ENCODE data around the gene TRDMT1.

TRDMT1 gene

GRCh38 chr10:17177014-17177413 lies 24.5 kb downstream of the TRDMT1 start:
- no peak for DNase-seq (ENCODE audit: low read depth in 1 of 2, low spot score in 1 of 2)
- in situ Hi-C loops (cut with HindIII; ENCODE audit: low pct_unique_long_range_greater_than_20kb, low sequenced_read_pairs), result no loop called here
- no peak for TF ChIP-seq JUND (IDR thresholded peaks at IDR 0.05; ENCODE audit: low read depth)

DNA sequence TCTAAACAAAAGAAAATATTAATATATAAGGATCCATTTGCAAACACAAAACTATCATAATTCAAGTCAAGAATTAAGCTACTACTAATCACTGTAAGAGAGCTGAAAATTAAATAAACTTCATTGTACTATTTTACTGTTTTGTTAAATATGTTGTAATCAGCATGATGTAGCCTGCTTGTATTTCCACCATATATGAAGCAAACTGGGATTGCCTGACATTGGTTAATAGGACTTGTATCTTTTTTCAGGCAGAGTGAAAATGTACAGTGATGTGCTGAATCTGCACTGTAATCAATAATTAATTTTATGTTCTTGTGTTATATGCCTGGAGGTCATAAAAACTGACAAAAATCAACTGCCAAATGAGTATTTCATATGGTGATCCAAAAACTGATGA lies 25.4 kb downstream of the TRDMT1 start:
- DNase-seq (ENCODE audit: low read depth in 1 of 2, low spot score in 1 of 2), result no peak
- in situ Hi-C loops (cut with HindIII; ENCODE audit: low pct_unique_long_range_greater_than_20kb, low sequenced_read_pairs), result no loop called here
- no peak for TF ChIP-seq JUND (IDR thresholded peaks at IDR 0.05; ENCODE audit: low read depth)

GRCh38 chr10:17175551-17175950 lies 25.9 kb downstream of the TRDMT1 start:
- DNase-seq (ENCODE audit: low read depth in 1 of 2, low spot score in 1 of 2), result no peak
- TF ChIP-seq JUND (IDR thresholded peaks at IDR 0.05; ENCODE audit: low read depth), result no peak
- in situ Hi-C loops (cut with HindIII; ENCODE audit: low pct_unique_long_range_greater_than_20kb, low sequenced_read_pairs), result no loop called here

DNA sequence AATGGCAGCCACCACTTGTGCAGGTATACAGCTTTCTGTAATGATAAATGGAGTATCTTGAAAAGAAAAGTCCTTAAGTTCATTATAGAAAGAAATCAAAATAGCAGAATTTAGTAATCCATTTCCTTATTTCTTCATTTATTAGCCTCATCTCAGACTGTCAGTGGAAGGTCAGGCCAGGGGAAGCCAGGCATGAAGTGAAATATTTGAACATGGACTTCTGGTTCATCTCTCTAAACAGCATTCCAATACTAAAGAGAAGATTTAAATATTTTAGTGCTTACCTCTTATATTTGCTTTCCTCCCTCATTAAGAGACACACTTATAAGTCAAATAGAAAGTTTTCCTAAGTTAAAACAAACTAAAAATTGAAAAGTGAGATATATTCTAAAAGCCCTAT lies 26.8 kb downstream of the TRDMT1 start:
- in situ Hi-C loops (cut with HindIII; ENCODE audit: low pct_unique_long_range_greater_than_20kb, low sequenced_read_pairs), result no loop called here
- TF ChIP-seq JUND (IDR thresholded peaks at IDR 0.05; ENCODE audit: low read depth), result no peak
- no peak for DNase-seq (ENCODE audit: low read depth in 1 of 2, low spot score in 1 of 2)

GRCh38 chr10:17171141-17171641 lies 30.3 kb downstream of the TRDMT1 start:
- no peak for DNase-seq (ENCODE audit: low read depth in 1 of 2, low spot score in 1 of 2)
- TF ChIP-seq JUND (IDR thresholded peaks at IDR 0.05; ENCODE audit: low read depth), result no peak
- in situ Hi-C loops (cut with HindIII; ENCODE audit: low pct_unique_long_range_greater_than_20kb, low sequenced_read_pairs), result no loop called here

- TF ChIP-seq JUND (IDR thresholded peaks at IDR 0.05; ENCODE audit: low read depth), result no peak
- no peak for DNase-seq (ENCODE audit: low read depth in 1 of 2, low spot score in 1 of 2)
- in situ Hi-C loops (cut with HindIII; ENCODE audit: low pct_unique_long_range_greater_than_20kb, low sequenced_read_pairs), result no loop called here
Observed at GRCh38 chr10:17169803-17170202, 31.7 kb downstream of the TRDMT1 start.

DNA sequence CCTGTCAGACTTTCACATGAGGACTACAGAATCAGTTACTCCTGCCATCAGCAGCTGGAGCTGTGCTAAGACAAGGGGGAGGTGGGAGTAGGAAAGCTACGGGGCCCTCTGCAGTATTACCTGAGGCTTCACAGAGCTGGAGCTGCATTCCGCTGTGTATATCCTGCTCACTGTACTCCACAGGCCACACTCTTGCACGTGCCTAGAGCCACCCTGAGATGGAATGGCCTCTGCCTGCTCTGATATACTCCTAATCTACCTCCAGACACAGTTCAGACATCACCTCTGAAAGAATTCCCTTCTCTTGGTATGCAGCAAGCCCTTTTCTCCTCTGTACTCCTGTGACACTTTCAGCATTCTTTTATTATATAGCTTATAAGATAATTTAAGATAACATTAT lies 34.8 kb downstream of the TRDMT1 start:
- in situ Hi-C loops (cut with HindIII; ENCODE audit: low pct_unique_long_range_greater_than_20kb, low sequenced_read_pairs), result no loop called here
- no peak for DNase-seq (ENCODE audit: low read depth in 1 of 2, low spot score in 1 of 2)
- TF ChIP-seq JUND (IDR thresholded peaks at IDR 0.05; ENCODE audit: low read depth), result no peak

DNA sequence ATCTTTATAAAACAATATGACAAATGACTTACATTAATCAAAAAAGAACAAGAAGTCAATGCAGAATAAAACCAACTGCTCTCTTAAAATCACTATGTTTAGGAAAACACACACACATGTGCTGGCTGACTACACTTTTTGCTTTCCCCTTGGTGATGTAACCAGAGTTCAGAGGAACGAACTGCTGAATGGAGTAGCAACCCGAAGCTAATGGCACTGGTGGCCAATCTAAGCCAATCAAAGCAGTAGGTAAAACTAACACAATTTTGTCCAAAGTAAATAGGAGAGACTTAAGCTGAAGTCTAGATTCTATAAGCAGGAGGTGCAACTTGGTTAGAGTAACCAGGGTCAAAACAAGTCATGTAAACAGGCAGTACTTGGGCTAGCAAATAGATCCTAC lies 38.6 kb downstream of the TRDMT1 start:
- TF ChIP-seq JUND (IDR thresholded peaks at IDR 0.05; ENCODE audit: low read depth), result no peak
- no peak for DNase-seq (ENCODE audit: low read depth in 1 of 2, low spot score in 1 of 2)
- in situ Hi-C loops (cut with HindIII; ENCODE audit: low pct_unique_long_range_greater_than_20kb, low sequenced_read_pairs), result no loop called here

DNA sequence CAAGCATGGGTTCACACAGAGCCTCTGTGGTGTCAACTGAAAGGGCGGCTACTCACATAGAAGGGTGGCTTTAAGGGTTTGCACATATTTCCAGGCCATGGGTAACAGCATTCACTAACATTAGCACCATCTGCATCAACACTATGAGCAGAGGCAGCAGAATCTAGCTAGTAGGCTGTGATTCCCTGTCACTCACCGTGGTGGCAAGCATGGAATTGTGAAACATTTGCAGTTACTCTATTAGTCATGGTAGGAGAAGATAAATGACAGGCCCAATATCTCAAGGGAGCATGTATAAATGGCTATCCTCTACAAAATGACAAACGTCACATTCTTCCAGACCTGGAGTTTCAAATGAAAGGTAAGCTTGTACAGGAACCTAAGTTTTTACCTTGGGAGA lies 39.7 kb downstream of the TRDMT1 start:
- in situ Hi-C loops (cut with HindIII; ENCODE audit: low pct_unique_long_range_greater_than_20kb, low sequenced_read_pairs), result no loop called here
- no peak for DNase-seq (ENCODE audit: low read depth in 1 of 2, low spot score in 1 of 2)
- no peak for TF ChIP-seq JUND (IDR thresholded peaks at IDR 0.05; ENCODE audit: low read depth)

- TF ChIP-seq JUND (IDR thresholded peaks at IDR 0.05; ENCODE audit: low read depth), result no peak
- no peak for DNase-seq (ENCODE audit: low read depth in 1 of 2, low spot score in 1 of 2)
- in situ Hi-C loops (cut with HindIII; ENCODE audit: low pct_unique_long_range_greater_than_20kb, low sequenced_read_pairs), result no loop called here
Observed at GRCh38 chr10:17157024-17157423, 44.4 kb downstream of the TRDMT1 start.

DNA sequence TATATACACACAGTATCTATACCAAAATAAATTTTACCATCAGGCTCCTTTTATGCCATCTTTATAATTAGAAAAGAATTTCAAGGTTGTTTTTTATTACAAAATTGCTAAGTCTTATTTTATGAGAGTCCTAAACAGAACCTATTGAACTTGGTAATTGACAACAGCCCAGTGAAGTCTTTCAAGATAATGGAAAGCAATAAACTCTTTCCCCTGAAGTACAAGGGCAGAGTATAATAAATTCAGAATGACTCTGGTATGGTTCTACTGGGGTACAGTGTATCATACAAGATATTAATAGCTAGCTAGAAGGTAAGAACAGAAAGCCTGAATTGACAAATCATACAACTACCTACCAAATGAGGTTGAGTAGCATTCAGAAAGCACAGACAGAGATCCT lies 45.6 kb downstream of the TRDMT1 start:
- no peak for DNase-seq (ENCODE audit: low read depth in 1 of 2, low spot score in 1 of 2)
- TF ChIP-seq JUND (IDR thresholded peaks at IDR 0.05; ENCODE audit: low read depth), result no peak
- in situ Hi-C loops (cut with HindIII; ENCODE audit: low pct_unique_long_range_greater_than_20kb, low sequenced_read_pairs), result no loop called here

DNA sequence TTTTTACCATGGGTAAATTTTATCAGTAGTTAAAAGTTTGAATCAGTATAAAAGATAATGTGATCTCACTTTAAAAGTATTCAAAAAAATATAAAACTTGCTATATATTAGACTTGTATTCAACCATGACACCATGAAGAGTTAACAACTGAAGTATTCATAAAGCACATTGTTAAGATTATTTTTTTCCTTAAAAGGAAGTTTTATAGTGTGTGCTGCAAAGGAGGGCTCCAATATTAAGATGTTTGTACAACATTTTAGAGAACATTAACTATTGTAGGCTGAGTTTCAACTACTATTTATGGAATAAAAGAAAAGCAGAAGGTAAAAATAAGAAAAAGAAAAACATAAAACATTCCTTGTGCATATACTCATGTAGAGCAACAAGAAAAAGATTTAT lies 47.4 kb downstream of the TRDMT1 start:
- no peak for TF ChIP-seq JUND (IDR thresholded peaks at IDR 0.05; ENCODE audit: low read depth)
- no peak for DNase-seq (ENCODE audit: low read depth in 1 of 2, low spot score in 1 of 2)
- in situ Hi-C loops (cut with HindIII; ENCODE audit: low pct_unique_long_range_greater_than_20kb, low sequenced_read_pairs), result no loop called here

- DNase-seq (ENCODE audit: low read depth in 1 of 2, low spot score in 1 of 2), result no peak
- TF ChIP-seq JUND (IDR thresholded peaks at IDR 0.05; ENCODE audit: low read depth), result no peak
- in situ Hi-C loops (cut with HindIII; ENCODE audit: low pct_unique_long_range_greater_than_20kb, low sequenced_read_pairs), result no loop called here
Observed at GRCh38 chr10:17153321-17153720, 48.2 kb downstream of the TRDMT1 start.

GRCh38 chr10:17151716-17152115 lies 49.8 kb downstream of the TRDMT1 start:
- in situ Hi-C loops (cut with HindIII; ENCODE audit: low pct_unique_long_range_greater_than_20kb, low sequenced_read_pairs), result no loop called here
- TF ChIP-seq JUND (IDR thresholded peaks at IDR 0.05; ENCODE audit: low read depth), result no peak
- DNase-seq (ENCODE audit: low read depth in 1 of 2, low spot score in 1 of 2), result no peak

Data from T47D (cell line).